K562 (cell line): ENCODE data around the gene ZDHHC12. TPM values are rescaled to one million over a fixed set of nuclear protein-coding genes. Genes with fewer than 3 reads are reported as not detected.
A peak's percentile ranks its signal among the peaks of the same experiment; 100 is the strongest.

Source experiments
- CBX8 ChIP-seq: fragments of 200-600 bp; sonication (generic); IDR thresholded peaks from 2 replicates; pipeline ENCODE4 v1.6.1; 2012; ENCODE audit warnings: borderline replicate concordance, mixed run types, low read depth, mild to moderate bottlenecking, moderate library complexity, mixed read lengths, low read length, control low read depth, inconsistent platforms; ENCODE audit not compliant: poor library complexity, severe bottlenecking; ENCODE audit errors: extremely low read depth
- CC2D1A ChIP-seq: fragments of 450-650 bp; IDR thresholded peaks from 2 replicates; pipeline ENCODE4 v1.6.1; 2017; ENCODE audit warnings: mild to moderate bottlenecking
- CXXC5 ChIP-seq: fragments of 250-450 bp; sonication (Bioruptor Pico); IDR thresholded peaks from 2 replicates; pipeline ENCODE4 v1.8.0; 2022; ENCODE audit warnings: inconsistent platforms, mild to moderate bottlenecking, moderate library complexity
- ELF4 ChIP-seq: fragments of 450-650 bp; formaldehyde crosslinking; IDR thresholded peaks from 2 replicates; pipeline ENCODE4 v1.4.0; 2022; ENCODE audit warnings: missing genetic modification characterization
- GABPB2 ChIP-seq: fragments of 250-450 bp; sonication (Bioruptor Pico); conservative IDR thresholded peaks from 2 replicates; pipeline ENCODE4 v1.5.1; 2021; ENCODE audit warnings: mild to moderate bottlenecking
- KDM2B ChIP-seq: fragments of 250-450 bp; sonication (Bioruptor Pico); IDR thresholded peaks from 2 replicates; pipeline ENCODE4 v1.8.0; 2021; ENCODE audit warnings: mild to moderate bottlenecking, moderate library complexity
- MAFF ChIP-seq: IDR thresholded peaks from 2 replicates; pipeline ENCODE4 v1.6.1; 2012; ENCODE audit warnings: low read length, improper control_type of control experiment
- MCM5 ChIP-seq: fragments of 450-650 bp; IDR thresholded peaks from 2 replicates; pipeline ENCODE4 v1.6.1; 2016; ENCODE audit warnings: low read depth
- MEIS2 ChIP-seq: fragments of 450-650 bp; IDR thresholded peaks from 2 replicates; pipeline ENCODE4 v1.6.1; 2014; ENCODE audit warnings: mild to moderate bottlenecking; ENCODE audit not compliant: partially characterized antibody
- MTA3 ChIP-seq: fragments of 450-650 bp; formaldehyde crosslinking; IDR thresholded peaks from 2 replicates; pipeline ENCODE4 v1.6.1; 2017; ENCODE audit warnings: mild to moderate bottlenecking, borderline replicate concordance
- MXI1 ChIP-seq: IDR thresholded peaks from 2 replicates; pipeline ENCODE4 v1.6.1; 2011; ENCODE audit warnings: low read depth, mild to moderate bottlenecking, improper control_type of control experiment, low read length
- POLR2B ChIP-seq: fragments of 450-650 bp; IDR thresholded peaks from 2 replicates; pipeline ENCODE4 v1.6.1; 2018; ENCODE audit warnings: low read depth; ENCODE audit not compliant: partially characterized antibody
- RBFOX2 ChIP-seq: fragments of 200-400 bp; formaldehyde crosslinking; IDR thresholded peaks from 2 replicates; pipeline ENCODE4 v1.6.1; 2017; ENCODE audit warnings: low read depth, mild to moderate bottlenecking, low read length, moderate library complexity
- RERE ChIP-seq: sonication (generic); formaldehyde crosslinking; IDR thresholded peaks from 2 replicates; pipeline ENCODE4 v1.8.0; 2023; ENCODE audit warnings: missing genetic modification reagents, mild to moderate bottlenecking, borderline replicate concordance
- SMARCA5 ChIP-seq: fragments of 450-650 bp; IDR thresholded peaks from 2 replicates; pipeline ENCODE4 v1.6.1; 2016
- SNIP1 ChIP-seq: fragments of 450-650 bp; IDR thresholded peaks from 2 replicates; pipeline ENCODE4 v1.7.1; 2017; ENCODE audit warnings: low read depth, mild to moderate bottlenecking
- SRSF3 ChIP-seq: fragments of 200-400 bp; formaldehyde crosslinking; IDR thresholded peaks from 2 replicates; pipeline ENCODE4 v1.6.1; 2016; ENCODE audit warnings: mild to moderate bottlenecking, low read length, moderate library complexity; ENCODE audit not compliant: insufficient read depth
- TBP ChIP-seq: optimal IDR thresholded peaks from 2 replicates; pipeline ENCODE3; 2011; ENCODE audit warnings: low read depth, low read length, improper control_type of control experiment
- TCF15 ChIP-seq: fragments of 250-450 bp; sonication (Bioruptor Pico); IDR thresholded peaks from 2 replicates; pipeline ENCODE4 v1.8.0; 2022; ENCODE audit warnings: moderate library complexity, mild to moderate bottlenecking, inconsistent platforms
- TCF3 ChIP-seq: sonication (generic); formaldehyde crosslinking; IDR thresholded peaks from 2 replicates; pipeline ENCODE4 v1.4.0; 2020; ENCODE audit warnings: mild to moderate bottlenecking, missing genetic modification reagents
- ZBTB1 ChIP-seq: sonication (generic); formaldehyde crosslinking; IDR thresholded peaks from 2 replicates; pipeline ENCODE4 v1.8.1; 2023; ENCODE audit warnings: missing genetic modification reagents, low read depth, mild to moderate bottlenecking, borderline replicate concordance
- ZFX ChIP-seq: sonication (generic); formaldehyde crosslinking; IDR thresholded peaks from 2 replicates; pipeline ENCODE4 v1.8.0; 2022; ENCODE audit warnings: mild to moderate bottlenecking, missing genetic modification reagents, moderate library complexity
- ZNF511 ChIP-seq: sonication (generic); formaldehyde crosslinking; IDR thresholded peaks from 2 replicates; pipeline ENCODE4 v1.8.0; 2022; ENCODE audit warnings: mild to moderate bottlenecking, missing genetic modification reagents
- polyA plus RNA-seq, 8 experiments: library from polyadenylated mRNA; depleted of rRNA in 4 of 8; stranded (reverse) in 5 of 8; unstranded in 3 of 8; fragments of >200 nt; fragmentation: Nextera tagmentation in 2 of 8; fragmentation: Illumina TruSeq in 1 of 8; extraction: Ambion mirVana in 2 of 8; extraction: Trizol in 1 of 8; gene quantifications; 2 replicates each; pipeline versions ENCODE4 v1.2.1 to v1.2.3, GENCODE V29; 2011 to 2014; ENCODE audit warnings: inconsistent platforms in 1 of 8, missing spikeins in 1 of 8
- total RNA-seq, 7 experiments: library from RNA; depleted of rRNA in 6 of 7; stranded (reverse); fragments of >200 nt in 6 of 7; fragmentation: Illumina TruSeq in 2 of 7; extraction: Trizol in 2 of 7; gene quantifications; 2 replicates each; pipeline versions ENCODE4 v1.2.1 to v1.2.3, GENCODE V29; 2011 to 2021; ENCODE audit warnings: low replicate concordance in 1 of 7

Gene ZDHHC12
- total and polyA plus RNA-seq, 9 of the 15 experiments (the other 6 are each of a cell fraction or from before 2014, with no cell fraction given) = 0.21 to 38.0 (median 13.8) TPM

- TF ChIP-seq TBP = peak; percentile 89
- TF ChIP-seq KDM2B (CRISPR knock-in tag) = 0 out of 2 replicates have a peak, but pooled peaks have one; percentile 52
- TF ChIP-seq MXI1 = 0 out of 2 replicates have a peak, but pooled peaks have one; percentile 53
- TF ChIP-seq CC2D1A = no peak
- no peak for TF ChIP-seq SNIP1
- TF ChIP-seq SMARCA5 = no peak
- no peak for TF ChIP-seq TCF15 (CRISPR knock-in tag)
- peak; percentile 78; the same call in 1 of the 2 replicates for TF ChIP-seq ZBTB1 (CRISPR knock-in tag)
- peak; percentile 92 for TF ChIP-seq ZFX
- peak; percentile 96 for TF ChIP-seq MTA3
- TF ChIP-seq POLR2B = peak; percentile 67
- no peak for TF ChIP-seq SRSF3
- TF ChIP-seq CBX8 = no peak
- TF ChIP-seq CXXC5 (CRISPR knock-in tag) = peak; percentile 98
- TF ChIP-seq ZNF511 (CRISPR knock-in tag) = peak; percentile 59; the same call in 1 of the 2 replicates
- TF ChIP-seq RERE = no peak; the same call in 1 of the 2 replicates
- no peak for TF ChIP-seq MCM5
- no peak for TF ChIP-seq ELF4 (CRISPR knock-in tag)
- peak; percentile 54 for TF ChIP-seq MEIS2
- no peak for TF ChIP-seq MAFF
- no peak for TF ChIP-seq GABPB2
- peak; percentile 94 for TF ChIP-seq RBFOX2
- TF ChIP-seq TCF3 (CRISPR knock-in tag) = peak; percentile 35
Observed at GRCh38 chr9:128771745-128772519, 48.0 kb upstream of the ZDHHC12 start, which contains the start of gene ZER1 (continued).
